ENCODE data around the gene APBA1.

GRCh38 chr9:69454321-69454720, 217.8 kb downstream of the APBA1 start:
- no peak for TF ChIP-seq EZH2 (IDR thresholded peaks at IDR 0.05; ENCODE audit: borderline replicate concordance, low read depth, low read length, severe bottlenecking)
- TF ChIP-seq CTCF (IDR thresholded peaks at IDR 0.05; ENCODE audit: borderline replicate concordance, extremely low read depth, low read length, poor library complexity, severe bottlenecking) = no peak
